ENCODE data around the gene C8A.

C8A gene

DNA sequence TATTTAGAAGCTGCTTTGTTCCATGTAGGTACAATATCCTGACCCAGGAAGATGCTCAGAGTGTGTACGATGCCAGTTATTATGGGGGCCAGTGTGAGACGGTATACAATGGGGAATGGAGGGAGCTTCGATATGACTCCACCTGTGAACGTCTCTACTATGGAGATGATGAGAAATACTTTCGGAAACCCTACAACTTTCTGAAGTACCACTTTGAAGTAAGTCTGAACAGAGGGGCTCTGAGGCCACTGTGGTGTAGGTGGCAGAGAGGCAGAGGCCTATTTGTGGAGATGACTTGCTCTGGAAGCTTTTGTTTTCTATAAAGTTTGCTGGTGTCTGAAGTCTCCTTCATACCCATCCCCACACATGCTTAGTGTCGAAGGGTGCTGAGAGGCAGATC lies 26.8 kb downstream of the C8A start:
- no peak for DNase-seq
- TF ChIP-seq POLR2A (IDR thresholded peaks at IDR 0.05; ENCODE audit: low read length) (no peak), GATA1 (IDR thresholded peaks at IDR 0.05; ENCODE audit: low read depth, low read length) (no peak)

DNA sequence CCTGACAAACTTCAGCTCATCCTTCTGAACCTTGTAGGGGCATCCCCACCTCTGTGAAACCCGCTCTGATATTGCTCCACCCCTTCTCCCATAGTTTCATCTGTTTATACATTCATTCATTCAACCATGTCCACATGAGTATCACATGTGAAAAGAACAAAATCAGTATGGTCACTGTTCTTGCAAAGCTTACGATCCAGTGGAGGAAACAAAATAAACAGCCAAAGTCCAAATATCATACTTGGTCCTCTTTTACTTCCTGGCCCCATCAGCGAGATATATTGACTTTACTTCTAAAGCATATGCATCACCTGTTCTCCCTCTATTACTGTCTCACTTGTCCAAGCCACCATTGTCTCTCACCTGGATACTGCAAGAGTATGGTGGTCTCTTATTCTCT lies 35.6 kb downstream of the C8A start:
- TF ChIP-seq GATA1 (IDR thresholded peaks at IDR 0.05; ENCODE audit: low read depth, low read length) (no peak), POLR2A (IDR thresholded peaks at IDR 0.05; ENCODE audit: low read length) (no peak)
- no peak for DNase-seq

DNA sequence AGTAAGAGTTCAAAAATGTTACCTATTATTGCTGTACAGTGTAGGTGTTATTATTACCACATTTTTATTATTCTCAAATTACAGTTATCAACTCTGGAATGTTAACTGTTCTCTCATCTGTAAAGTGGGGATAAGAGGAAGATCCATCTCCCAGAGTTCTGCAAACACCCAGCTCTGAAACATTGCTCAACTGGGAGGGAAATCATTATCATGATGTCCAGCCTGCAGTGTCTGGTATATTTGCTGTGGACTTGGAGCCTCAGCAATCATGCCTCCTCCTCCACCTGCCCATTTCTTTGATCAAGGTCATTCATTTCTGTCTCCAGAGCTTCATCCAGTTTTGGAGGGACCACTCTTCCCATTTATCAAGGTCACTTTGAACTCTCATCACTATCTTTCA lies 39.4 kb downstream of the C8A start:
- TF ChIP-seq GATA1 (IDR thresholded peaks at IDR 0.05; ENCODE audit: low read depth, low read length) = no peak
- no peak for TF ChIP-seq POLR2A (IDR thresholded peaks at IDR 0.05; ENCODE audit: low read length)
- no peak for DNase-seq

DNA sequence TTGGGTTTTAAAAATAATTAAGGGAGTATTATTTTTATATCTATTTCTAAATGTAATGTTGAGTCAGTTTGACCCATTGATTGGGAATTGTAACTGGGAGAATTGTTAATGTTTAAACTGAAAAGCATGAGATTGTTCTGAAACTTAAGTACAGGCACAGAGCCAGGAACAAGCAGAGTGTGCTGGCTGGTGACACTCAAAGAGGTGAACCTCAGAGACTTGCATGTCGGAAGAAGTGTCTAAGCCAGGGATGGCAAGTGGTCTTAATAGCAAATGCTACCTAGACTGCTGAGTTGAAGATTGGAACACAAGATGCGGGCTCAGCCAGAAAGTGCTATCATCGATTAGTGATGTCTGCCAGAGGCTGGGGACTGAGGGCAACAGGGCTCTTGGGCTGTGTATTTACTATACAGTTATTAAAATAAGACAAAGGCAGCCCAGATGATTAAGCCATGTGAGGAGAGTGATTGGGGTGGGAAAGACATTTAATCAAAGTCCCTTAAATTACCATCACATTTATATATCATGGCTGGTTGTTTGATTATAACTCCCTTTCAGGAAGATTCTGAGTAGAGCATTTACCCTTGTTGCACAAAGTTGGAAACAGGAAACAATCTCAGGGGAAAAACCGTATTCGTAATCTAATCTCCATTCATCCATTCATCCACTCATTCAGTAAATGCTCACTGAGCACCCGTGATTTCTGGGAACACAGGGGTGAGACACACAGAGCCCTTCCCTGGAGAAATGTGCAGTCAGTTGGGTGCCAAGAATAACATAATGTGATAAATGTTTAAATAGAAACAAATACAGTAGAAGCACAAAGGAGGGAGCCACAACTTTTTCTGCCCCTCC lies 42.8 kb downstream of the C8A start:
- no peak for TF ChIP-seq POLR2A (IDR thresholded peaks at IDR 0.05; ENCODE audit: low read length)
- TF ChIP-seq GATA1 (IDR thresholded peaks at IDR 0.05; ENCODE audit: low read depth, low read length) = no peak
- DNase-seq = no peak

DNA sequence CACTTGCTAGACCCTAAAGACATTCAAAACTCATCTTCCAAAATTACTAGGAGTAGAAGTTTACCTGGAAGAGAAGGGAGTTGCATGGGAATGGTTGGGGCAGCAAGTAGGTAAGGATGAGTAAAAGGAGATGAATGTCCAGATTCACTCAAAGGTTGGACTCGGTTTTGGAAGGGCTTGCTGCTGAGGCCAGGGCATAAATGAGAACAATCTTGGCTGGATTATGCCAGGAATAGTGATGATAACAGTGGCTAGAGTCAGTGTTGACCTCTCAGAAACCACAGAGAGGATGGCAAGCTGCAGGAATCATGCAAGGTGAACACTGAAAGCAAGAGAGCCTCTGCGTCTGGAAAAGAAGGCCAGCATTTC lies 43.4 kb downstream of the C8A start:
- no peak for DNase-seq
- TF ChIP-seq POLR2A (IDR thresholded peaks at IDR 0.05; ENCODE audit: low read length) = no peak
- TF ChIP-seq GATA1 (IDR thresholded peaks at IDR 0.05; ENCODE audit: low read depth, low read length) = no peak

DNA sequence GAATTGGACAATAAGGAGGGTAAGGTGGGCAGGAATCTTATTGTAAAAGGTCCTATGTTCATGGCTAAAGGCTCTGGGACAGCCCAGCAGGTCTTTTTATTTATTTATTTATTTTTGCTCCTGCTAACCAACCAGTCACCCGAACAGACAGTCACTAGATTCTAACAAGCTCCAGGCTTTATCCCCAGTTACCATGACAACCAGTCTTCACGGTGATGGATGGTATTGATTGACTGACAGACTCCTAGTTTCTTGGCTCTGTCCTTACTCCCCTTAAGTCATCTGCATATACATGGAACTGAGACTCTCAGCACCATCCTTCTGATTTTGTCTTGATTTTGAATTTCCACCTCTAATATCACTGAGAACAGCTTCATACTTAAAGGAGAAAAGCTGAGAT lies 44.3 kb downstream of the C8A start:
- no peak for DNase-seq
- no peak for TF ChIP-seq GATA1 (IDR thresholded peaks at IDR 0.05; ENCODE audit: low read depth, low read length)
- no peak for TF ChIP-seq POLR2A (IDR thresholded peaks at IDR 0.05; ENCODE audit: low read length)

DNA sequence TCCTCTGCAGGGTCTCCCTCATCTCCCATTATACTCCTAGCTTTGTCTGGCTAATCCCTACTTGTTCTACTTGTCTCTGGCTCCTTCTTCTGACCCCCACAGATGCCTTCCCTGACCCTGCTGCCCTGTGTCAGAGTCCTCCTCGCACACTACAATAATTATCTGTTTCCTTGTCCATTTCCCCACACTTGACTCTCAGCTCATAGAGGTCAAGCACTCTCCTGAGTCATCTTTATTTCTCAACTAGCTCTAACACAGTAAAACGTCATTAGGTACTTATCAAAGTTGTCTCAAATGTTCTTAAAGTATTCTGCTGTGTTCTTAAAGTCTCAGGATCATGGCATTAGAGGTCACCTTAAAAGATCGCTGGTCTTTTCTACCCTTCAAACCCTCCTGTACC lies 47.1 kb downstream of the C8A start:
- TF ChIP-seq POLR2A (IDR thresholded peaks at IDR 0.05; ENCODE audit: low read length) = no peak
- TF ChIP-seq GATA1 (IDR thresholded peaks at IDR 0.05; ENCODE audit: low read depth, low read length) = no peak
- no peak for DNase-seq

DNA sequence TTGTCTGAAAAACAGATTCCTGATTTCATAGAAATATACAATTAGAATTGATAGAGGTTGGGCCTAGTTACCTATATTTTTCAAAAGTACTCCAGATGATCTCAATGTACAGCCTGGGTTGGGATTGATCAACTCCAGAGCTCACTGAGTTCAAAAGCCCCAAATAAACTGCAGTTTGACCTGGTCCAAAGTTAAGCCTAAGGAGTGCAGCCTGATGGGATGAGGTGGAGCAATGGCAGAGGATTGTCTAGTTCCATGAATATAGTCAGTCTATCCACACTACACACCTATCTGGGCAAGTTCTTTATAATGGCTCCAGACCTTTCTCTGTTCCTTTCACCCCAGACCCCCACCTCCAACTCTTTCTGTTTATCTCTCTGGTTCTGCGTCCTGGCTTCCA lies 49.2 kb downstream of the C8A start:
- TF ChIP-seq GATA1 (IDR thresholded peaks at IDR 0.05; ENCODE audit: low read depth, low read length) = no peak
- TF ChIP-seq POLR2A (IDR thresholded peaks at IDR 0.05; ENCODE audit: low read length) = no peak
- no peak for DNase-seq

DNA sequence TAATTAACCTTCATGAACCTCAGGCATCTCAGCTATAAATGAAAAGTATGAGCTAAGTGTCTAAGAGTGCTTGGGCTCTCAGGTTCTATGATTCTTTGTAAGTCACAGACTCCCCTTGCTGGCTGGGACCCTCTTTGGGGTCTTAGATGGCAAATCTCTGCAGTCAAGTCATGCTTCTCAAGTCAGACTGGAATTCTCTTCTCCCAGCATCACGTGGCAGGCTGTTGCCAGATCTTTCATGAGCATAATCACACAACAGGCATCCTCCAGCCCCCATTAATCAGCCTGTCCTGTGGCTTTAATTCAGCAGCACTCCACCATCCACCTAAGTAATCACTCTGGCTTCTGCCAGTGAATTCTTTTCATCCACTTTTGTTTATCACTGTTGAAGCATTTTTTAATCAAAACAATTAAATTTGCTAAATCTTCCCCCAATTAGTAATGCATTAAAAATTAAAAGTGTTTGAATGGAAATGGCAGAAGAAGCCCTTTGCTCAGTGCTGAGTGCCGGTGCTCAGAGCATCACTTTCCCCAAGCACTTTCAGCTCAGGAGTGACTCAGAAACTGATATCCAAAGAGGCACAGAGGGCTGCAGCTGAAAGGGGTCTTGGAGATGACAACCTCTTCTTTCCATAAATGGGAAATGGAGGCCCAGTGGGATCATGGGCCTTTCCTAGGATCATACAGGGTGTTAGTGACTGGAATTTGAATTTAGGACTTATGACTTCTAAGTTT lies 50.2 kb downstream of the C8A start:
- TF ChIP-seq POLR2A (IDR thresholded peaks at IDR 0.05; ENCODE audit: low read length) (no peak), GATA1 (IDR thresholded peaks at IDR 0.05; ENCODE audit: low read depth, low read length) (no peak)
- DNase-seq = no peak

DNA sequence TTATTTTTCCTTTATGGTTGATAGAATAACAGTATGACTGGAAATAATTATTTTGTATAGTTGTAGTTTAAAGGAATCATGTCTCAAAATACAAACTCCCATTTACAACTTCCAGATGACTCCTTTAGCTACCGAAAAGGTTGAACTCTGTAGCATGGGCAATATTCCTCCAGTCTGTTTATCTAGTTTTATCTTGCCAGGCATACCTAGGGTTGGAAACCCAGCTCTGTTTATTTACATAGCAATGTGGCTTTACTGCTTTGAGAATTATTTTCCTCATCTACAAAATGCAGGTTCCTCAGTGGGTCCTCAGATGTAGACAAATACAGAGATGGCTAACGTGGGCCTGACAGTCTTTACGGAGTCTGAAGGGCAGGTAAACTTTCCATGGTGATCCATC lies 51.1 kb downstream of the C8A start:
- TF ChIP-seq GATA1 (IDR thresholded peaks at IDR 0.05; ENCODE audit: low read depth, low read length) = no peak
- no peak for TF ChIP-seq POLR2A (IDR thresholded peaks at IDR 0.05; ENCODE audit: low read length)
- no peak for DNase-seq

DNA sequence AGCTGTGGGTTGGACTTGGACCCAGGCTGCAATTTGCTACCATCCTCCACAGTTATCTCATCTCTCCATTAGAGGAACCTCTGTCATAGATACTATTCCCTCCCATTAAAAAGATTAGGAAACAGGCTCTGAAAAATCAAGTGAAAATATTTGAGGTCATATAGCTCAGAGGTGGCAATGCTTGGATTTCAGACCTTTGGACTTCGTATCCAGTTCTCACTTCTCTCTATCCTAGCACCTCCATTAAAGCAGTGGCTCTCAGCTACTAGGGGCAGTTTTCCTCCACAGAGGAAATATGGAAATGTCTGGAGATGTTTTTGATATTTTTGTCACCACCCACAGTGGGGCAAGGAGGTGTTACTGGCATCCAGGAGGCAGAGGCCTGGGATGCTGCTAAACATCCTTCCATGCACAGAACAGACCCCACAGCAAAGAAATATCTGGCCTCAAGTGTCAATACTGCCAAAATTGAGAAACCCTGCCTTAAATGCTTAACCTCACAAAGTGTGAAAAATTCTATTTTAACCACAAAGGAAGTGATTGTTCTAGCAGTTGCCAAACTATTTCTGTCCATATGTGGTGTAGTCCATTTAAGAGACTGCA lies 54.1 kb downstream of the C8A start:
- TF ChIP-seq POLR2A (IDR thresholded peaks at IDR 0.05; ENCODE audit: low read length) (no peak), GATA1 (IDR thresholded peaks at IDR 0.05; ENCODE audit: low read depth, low read length) (no peak)
- no peak for DNase-seq

DNA sequence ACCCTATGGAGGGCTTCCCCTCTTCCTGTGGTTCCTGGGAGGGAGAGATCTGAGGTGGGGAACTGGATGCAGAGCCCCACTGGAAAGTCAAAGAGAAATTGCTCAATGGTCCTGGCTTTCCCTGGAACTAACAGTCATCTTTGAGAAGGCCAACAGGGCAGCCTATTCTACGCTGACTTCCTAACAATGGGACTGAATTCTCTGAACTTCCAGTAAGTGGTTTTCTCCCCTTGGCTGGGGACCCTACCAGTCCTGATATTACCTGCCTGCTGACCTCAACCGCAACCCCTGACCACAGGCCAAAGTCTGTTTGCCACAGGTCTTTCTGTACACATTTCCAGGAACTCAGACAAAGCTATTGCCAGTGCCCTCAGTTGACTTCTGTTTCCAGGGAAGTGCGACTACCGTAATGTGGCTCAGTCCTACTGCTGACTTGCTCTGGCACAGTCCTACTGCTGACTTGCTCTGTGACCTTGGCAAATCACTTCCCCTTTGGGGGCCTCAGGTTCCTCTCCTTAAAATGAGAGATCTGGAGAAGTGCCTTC lies 55.9 kb downstream of the C8A start:
- TF ChIP-seq POLR2A (IDR thresholded peaks at IDR 0.05; ENCODE audit: low read length) (no peak), GATA1 (IDR thresholded peaks at IDR 0.05; ENCODE audit: low read depth, low read length) (no peak)
- DNase-seq = no peak

DNA sequence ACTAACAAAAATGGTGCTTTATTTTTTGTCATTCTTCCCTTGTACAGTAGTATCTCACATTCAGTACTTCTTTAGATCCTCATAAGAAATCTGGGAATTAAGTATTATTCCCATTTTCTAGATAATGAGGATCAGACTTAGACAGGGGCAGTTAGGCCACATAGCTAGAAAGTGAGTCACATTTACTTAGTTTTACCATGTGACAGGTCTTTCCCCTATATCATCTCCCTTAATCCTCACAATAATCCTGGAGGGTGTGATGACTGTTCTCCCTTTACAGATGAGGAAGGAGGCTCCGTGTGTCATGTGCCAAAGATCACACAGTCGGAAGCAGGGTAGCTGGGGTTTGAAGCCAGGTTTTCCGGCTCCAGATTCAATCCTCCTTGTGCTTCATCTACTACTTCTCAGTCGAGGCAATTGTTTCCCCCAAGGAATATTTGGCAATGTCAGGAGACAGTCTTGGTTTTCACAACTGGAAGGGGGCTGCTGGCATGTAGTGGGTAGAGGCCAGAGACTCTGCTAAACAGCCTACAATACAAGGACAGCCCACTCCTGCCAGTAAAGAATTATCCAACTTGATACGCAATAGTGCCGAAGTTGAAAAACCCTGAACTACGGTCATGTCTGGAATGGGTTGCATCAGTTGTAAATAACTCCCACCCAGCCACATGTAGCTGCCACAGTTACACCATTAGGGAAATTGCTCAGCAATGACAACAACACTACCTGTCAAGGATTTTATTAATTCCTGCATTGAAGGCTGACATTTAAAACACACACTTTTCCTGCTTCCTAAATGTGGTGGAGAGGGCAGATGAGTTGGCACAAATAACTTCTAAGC lies 56.7 kb downstream of the C8A start:
- DNase-seq = no peak
- no peak for TF ChIP-seq GATA1 (IDR thresholded peaks at IDR 0.05; ENCODE audit: low read depth, low read length)
- TF ChIP-seq POLR2A (IDR thresholded peaks at IDR 0.05; ENCODE audit: low read length) = no peak

Data from erythroblast (primary cell).